Hepatic stellate cell (primary cell): ENCODE data around the gene IFITM1.
"Not testable (repeated sequence)": the region's sequence is repeated elsewhere in the genome, so short reads cannot be mapped to it uniquely, and the experiment has no call there.

Experiments used
- DNase-seq: peaks from one replicate; pipeline ENCODE4 v3.0.0; 2011; ENCODE audit warnings: low spot score

Gene IFITM1

GRCh38 chr11:313787-314553 is at the start of gene IFITM1:
IFITM1 (plus strand) TSS chr11:314040; CDS start chr11:314171, 131 bp downstream.
- DNase-seq, result peak; percentile 91

- no peak for DNase-seq
Observed at GRCh38 chr11:266676-267439, 47.0 kb upstream of the IFITM1 start.

DNA sequence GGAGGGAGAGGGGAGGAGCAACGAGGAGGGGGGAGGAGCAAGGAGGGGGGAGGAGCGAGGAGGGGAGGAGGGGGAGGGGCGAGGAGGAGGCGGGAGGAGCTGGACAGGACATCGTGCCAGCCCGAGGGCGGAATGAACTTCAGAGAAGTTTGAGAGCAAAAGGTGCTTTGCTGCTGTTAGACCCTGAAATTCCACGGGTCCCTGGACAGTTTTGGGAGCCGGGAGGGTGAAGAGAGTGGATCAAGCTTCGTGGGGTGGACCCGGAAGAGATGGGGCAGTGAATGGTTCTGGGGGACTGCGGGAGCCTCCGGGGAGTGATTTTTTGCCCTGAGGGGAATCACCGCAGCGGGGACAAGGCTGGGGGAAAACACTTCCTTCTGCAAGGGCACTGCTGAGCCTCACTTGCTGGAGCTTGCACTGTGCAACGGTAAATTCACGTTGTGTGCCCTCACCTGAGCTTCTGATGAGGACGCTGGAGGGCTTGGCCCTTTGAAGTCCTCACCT is 46.3 kb upstream of the IFITM1 start:
- no peak for DNase-seq

DNA sequence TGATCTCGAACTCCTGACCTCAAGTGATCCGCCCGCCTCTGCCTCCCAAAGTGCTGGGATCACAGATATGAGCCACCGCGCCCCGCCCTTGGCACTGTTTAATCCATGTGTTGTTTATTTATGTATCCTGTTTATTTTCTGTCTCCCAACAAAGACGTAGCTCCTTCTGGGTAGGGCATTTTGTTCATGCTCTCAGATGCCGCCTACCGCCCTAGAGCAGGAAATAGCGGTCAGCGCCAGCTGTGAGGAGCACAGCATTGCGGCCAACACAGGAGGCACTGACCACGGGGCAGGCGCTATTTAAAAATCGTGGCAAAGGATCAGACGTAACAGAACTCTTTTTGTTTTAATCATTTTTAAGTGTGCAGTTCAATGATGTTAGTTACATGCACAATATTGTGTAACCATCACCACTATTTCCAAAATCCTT is 45.1 kb upstream of the IFITM1 start:
- DNase-seq, result not testable (repeated sequence)

GRCh38 chr11:269146-269890 is 44.5 kb upstream of the IFITM1 start:
- no peak for DNase-seq

GRCh38 chr11:270451-271318 is 43.2 kb upstream of the IFITM1 start:
- no peak for DNase-seq

- no peak for DNase-seq
Observed at GRCh38 chr11:271319-271715, 42.5 kb upstream of the IFITM1 start.

DNA sequence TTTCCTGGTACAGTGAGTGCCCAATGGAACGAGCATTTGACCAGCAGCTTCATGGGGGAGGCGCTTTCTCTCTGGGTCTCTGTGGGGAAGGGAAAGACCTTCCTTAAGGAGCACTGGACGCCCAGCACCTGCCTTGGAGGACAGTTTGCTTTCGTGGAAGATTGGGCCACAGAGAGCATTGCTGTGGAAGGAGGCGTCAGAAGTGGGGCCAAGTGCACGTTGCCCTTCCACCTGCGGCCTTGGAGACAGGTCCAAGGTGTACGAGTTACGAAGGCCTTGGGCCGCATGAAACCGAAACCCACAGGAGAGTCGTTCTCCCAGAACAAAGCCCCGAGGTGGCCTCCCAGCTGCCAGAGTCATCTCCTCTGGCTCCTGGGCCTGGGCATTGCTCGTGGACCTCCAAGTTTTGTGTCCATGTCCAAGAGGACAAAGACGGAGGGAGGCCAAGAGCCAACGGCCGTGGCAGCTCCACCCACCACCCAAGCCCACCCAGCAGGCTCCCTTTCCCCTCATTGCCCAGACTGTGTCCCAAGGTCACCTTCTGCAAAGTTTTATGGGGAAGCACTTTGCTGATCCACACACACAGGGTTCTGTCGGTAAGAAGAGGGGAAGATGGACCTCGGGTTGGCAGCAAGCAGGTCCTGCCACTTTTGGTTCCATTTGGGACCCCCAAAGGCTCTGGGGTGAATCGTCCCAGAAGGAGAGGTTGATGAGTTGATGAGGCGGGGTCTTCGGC is 41.5 kb upstream of the IFITM1 start:
- no peak for DNase-seq

- DNase-seq, result no peak
Observed at GRCh38 chr11:272931-273198, 41.0 kb upstream of the IFITM1 start.

DNA sequence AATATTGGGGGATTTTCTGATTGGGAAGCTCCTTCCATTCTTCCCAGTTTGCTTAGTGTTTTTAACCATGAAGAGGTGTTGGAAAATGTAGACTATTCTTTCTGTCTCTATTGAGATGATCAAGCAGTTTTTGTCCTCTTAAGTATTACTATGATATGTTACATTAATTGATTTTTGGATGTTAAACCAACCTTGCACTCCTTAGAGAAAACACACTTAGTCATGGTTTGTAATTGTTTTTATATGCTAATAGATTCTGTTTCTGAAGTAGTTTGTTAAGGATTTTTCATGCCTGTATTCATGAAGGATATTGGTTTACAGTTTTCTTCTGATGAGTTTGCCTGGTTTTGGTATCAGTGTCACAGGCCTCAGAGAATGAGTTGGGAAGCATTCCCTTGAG is 37.6 kb upstream of the IFITM1 start:
- no peak for DNase-seq

- no peak for DNase-seq
Observed at GRCh38 chr11:278001-278951, 35.6 kb upstream of the IFITM1 start, which contains the start of gene NLRP6. NLRP6 (plus strand) TSS chr11:278407; CDS start chr11:278570, 163 bp downstream.

DNA sequence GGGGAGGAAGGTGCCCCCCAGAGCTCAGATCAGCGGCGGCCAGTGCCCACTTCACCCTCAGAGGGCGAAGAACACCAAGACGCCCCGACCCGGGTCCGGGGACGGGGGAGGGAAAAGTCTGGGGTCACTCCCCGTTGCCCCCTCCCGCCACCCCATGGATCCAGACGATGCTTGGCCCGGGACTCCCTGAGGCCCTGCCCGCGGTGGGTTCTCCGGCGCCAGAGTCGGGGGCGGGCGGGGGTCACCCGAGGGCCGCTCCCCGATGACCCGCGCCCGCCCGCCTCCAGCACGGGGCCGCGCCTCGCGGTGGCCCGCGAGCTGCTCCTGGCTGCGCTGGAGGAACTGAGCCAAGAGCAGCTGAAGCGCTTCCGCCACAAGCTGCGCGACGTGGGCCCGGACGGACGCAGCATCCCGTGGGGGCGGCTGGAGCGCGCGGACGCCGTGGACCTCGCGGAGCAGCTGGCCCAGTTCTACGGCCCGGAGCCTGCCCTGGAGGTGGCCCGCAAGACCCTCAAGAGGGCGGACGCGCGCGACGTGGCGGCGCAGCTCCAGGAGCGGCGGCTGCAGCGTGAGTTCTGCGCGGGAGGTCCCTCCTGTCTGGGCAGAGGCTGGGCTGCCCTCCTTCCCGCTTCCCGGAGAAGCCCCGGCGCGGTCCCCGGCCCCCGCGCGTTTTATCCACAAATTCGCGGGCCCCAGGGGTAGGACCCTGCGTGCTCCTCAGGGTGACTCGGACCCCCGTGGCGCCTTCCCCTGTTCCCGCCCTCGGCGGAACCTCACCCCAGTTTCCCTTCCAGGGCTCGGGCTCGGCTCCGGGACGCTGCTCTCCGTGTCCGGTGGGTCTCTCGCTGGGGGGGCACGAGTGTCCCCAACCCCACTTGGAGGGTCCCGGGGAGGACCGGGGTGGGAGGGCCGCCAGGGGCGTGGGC is 34.5 kb upstream of the IFITM1 start:
- DNase-seq, result no peak

GRCh38 chr11:279966-280705 is 33.7 kb upstream of the IFITM1 start:
- DNase-seq, result no peak

GRCh38 chr11:280706-281485 is 32.9 kb upstream of the IFITM1 start:
- DNase-seq, result no peak

DNA sequence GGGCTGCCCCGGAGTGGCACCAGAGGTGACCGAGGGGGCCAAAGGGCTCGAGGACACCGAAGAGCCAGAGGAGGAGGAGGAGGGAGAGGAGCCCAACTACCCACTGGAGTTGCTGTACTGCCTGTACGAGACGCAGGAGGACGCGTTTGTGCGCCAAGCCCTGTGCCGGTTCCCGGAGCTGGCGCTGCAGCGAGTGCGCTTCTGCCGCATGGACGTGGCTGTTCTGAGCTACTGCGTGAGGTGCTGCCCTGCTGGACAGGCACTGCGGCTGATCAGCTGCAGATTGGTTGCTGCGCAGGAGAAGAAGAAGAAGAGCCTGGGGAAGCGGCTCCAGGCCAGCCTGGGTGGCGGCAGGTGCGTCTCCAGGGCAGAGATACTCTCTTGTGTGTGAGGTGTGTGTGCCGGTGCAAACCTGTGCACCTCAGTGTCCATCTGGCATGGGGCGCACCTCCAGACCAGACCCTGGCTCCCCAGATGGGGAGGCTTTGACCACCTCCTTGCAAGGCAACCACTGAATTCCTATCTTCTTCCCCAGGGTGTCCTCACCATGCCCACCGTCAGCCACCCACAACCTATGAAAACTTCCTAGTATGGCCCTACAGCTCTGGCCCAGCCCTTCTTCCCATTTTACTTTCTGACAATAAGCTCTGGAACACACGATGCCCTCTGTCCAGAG is 32.2 kb upstream of the IFITM1 start:
- no peak for DNase-seq

- no peak for DNase-seq
Observed at GRCh38 chr11:282171-282570, 31.7 kb upstream of the IFITM1 start.
